IMR-90 (cell line): ENCODE measurements around the gene JMJD6. TPM values are rescaled to one million over a fixed set of nuclear protein-coding genes. Genes with fewer than 3 reads are reported as not detected.

ENCODE experiments used
- ATAC-seq: fragments of 200-7000 bp; cut with Tn5 transposase; 2 replicates; pipeline ENCODE4 v1.9.1; 2020; ENCODE audit warnings: low read depth, mild to moderate bottlenecking, moderate library complexity
- BruUV-seq: library from RNA; stranded (reverse); fragments of 400-500 nt; replicated peaks from 2 replicates; lab custom pipeline; 2021; lab: Mats Ljungman, UMichigan
- CTCF ChIA-PET: fragments of 300-600 bp; formaldehyde crosslinking; extraction: SDS; loops from one replicate; lab custom pipeline; 2021; ENCODE audit warnings: antibody characterized with exemption; lab: Yijun Ruan, JAX
- POLR2A ChIA-PET: fragments of 300-600 bp; sonication (Branson Sonifier 250); formaldehyde crosslinking; loops from one replicate; lab custom pipeline; 2022; ENCODE audit warnings: antibody characterized with exemption; ENCODE audit not compliant: unreplicated experiment; lab: Charles Lee
- DNase-seq: peaks from one replicate; pipeline ENCODE4 v3.0.0; 2013
- H2AFZ ChIP-seq: replicated peaks from 2 replicates; pipeline ENCODE3; 2013; ENCODE audit warnings: low read length, mild to moderate bottlenecking; ENCODE audit not compliant: poor library complexity
- H2AK5ac ChIP-seq: 2 replicates; pipeline ENCODE4 v1.6.1; 2013; ENCODE audit warnings: low read depth, low read length, inconsistent platforms
- H2AK9ac ChIP-seq: replicated peaks from 2 replicates; pipeline ENCODE3; 2013; ENCODE audit warnings: mild to moderate bottlenecking, low read depth, low read length, moderate library complexity; ENCODE audit not compliant: poor library complexity
- H2BK120ac ChIP-seq: 2 replicates; pipeline ENCODE4 v1.6.1; 2013; ENCODE audit warnings: low read depth, low read length, inconsistent platforms
- H2BK15ac ChIP-seq: 3 replicates; pipeline ENCODE4 v1.6.1; 2013; ENCODE audit warnings: low read depth, low read length, inconsistent platforms
- H2BK20ac ChIP-seq: 2 replicates; pipeline ENCODE4 v1.6.1; 2013; ENCODE audit warnings: low read depth, mild to moderate bottlenecking, inconsistent platforms, low read length, moderate library complexity
- H2BK5ac ChIP-seq: 2 replicates; pipeline ENCODE4 v1.6.1; 2013; ENCODE audit warnings: mild to moderate bottlenecking, low read depth, low read length, inconsistent platforms; ENCODE audit not compliant: poor library complexity, severe bottlenecking
- H3K14ac ChIP-seq: replicated peaks from 2 replicates; pipeline ENCODE4 v1.6.1; 2013; ENCODE audit warnings: low read depth, low read length, inconsistent platforms
- H3K18ac ChIP-seq: 2 replicates; pipeline ENCODE4 v1.6.1; 2013; ENCODE audit warnings: low read depth, low read length, control low read depth
- H3K23ac ChIP-seq: 2 replicates; pipeline ENCODE4 v1.6.1; 2013; ENCODE audit warnings: low read depth, low read length, inconsistent platforms
- H3K27ac ChIP-seq: 2 replicates; pipeline ENCODE4 v1.5.1; 2013; ENCODE audit warnings: mild to moderate bottlenecking, control low read depth, low read length; ENCODE audit not compliant: insufficient read depth
- H3K27me3 ChIP-seq: 2 replicates; pipeline ENCODE4 v1.6.1; 2013; ENCODE audit warnings: low read length; ENCODE audit not compliant: control insufficient read depth, insufficient read depth
- H3K36me3 ChIP-seq: 2 replicates; pipeline ENCODE4 v1.6.1; 2013; ENCODE audit warnings: low read length, mixed read lengths; ENCODE audit not compliant: control insufficient read depth, insufficient read depth
- H3K4ac ChIP-seq: 2 replicates; pipeline ENCODE4 v1.6.1; 2013; ENCODE audit warnings: low read depth, low read length, inconsistent platforms
- H3K4me1 ChIP-seq: 2 replicates; pipeline ENCODE4 v1.6.1; 2013; ENCODE audit warnings: low read length, mixed read lengths; ENCODE audit not compliant: control insufficient read depth, insufficient read depth
- H3K4me2 ChIP-seq: 2 replicates; pipeline ENCODE4 v1.6.1; 2013; ENCODE audit warnings: low read depth, mild to moderate bottlenecking, control low read depth, low read length, moderate library complexity
- H3K4me3 ChIP-seq: 2 replicates; pipeline ENCODE4 v1.5.1; 2013; ENCODE audit warnings: low read depth, mild to moderate bottlenecking, control low read depth, low read length, moderate library complexity; ENCODE audit not compliant: insufficient read depth
- H3K56ac ChIP-seq: 2 replicates; pipeline ENCODE4 v1.6.1; 2013; ENCODE audit warnings: low read length, inconsistent platforms; ENCODE audit not compliant: insufficient read depth; ENCODE audit errors: extremely low read depth
- H3K79me1 ChIP-seq, 2 experiments: 2 replicates each; pipeline ENCODE4 v1.6.1; 2013; ENCODE audit warnings: low read length in 2 of 2, inconsistent platforms in 1 of 2, low read depth in 1 of 2
- H3K9ac ChIP-seq: 2 replicates; pipeline ENCODE4 v1.6.1; 2013; ENCODE audit warnings: low read depth, low read length, control low read depth
- H3K9me1 ChIP-seq: 2 replicates; pipeline ENCODE4 v1.6.1; 2013; ENCODE audit warnings: low read length, inconsistent platforms; ENCODE audit not compliant: insufficient read depth
- H3K9me3 ChIP-seq: 2 replicates; pipeline ENCODE4 v1.6.1; 2013; ENCODE audit warnings: low read length; ENCODE audit not compliant: control insufficient read depth, insufficient read depth
- H4K20me1 ChIP-seq: 2 replicates; pipeline ENCODE4 v1.6.1; 2013; ENCODE audit warnings: low read length, inconsistent platforms; ENCODE audit not compliant: insufficient read depth
- H4K5ac ChIP-seq: 2 replicates; pipeline ENCODE4 v1.6.1; 2013; ENCODE audit warnings: mild to moderate bottlenecking, low read depth, low read length, control low read depth
- H4K8ac ChIP-seq, 2 experiments: 2 replicates each; pipeline ENCODE4 v1.6.1; 2013; ENCODE audit warnings: low read depth in 2 of 2, low read length in 2 of 2, control low read depth in 1 of 2, inconsistent platforms in 1 of 2
- H4K91ac ChIP-seq: 2 replicates; pipeline ENCODE4 v1.6.1; 2013; ENCODE audit warnings: low read depth, low read length, inconsistent platforms; ENCODE audit not compliant: insufficient read depth
- BHLHE40 ChIP-seq: fragments of 150-350 bp; IDR thresholded peaks from 2 replicates; pipeline ENCODE4 v1.6.1; 2016; ENCODE audit warnings: mild to moderate bottlenecking, low read depth, low read length
- CEBPB ChIP-seq: IDR thresholded peaks from 2 replicates; pipeline ENCODE4 v1.6.1; 2012; ENCODE audit warnings: low read depth, low read length, improper control_type of control experiment
- CTCF ChIP-seq: conservative IDR thresholded peaks from 2 replicates; pipeline ENCODE4 v1.5.1; 2012; ENCODE audit warnings: mild to moderate bottlenecking, low read depth, low read length, improper control_type of control experiment
- ELK1 ChIP-seq: fragments of 150-350 bp; IDR thresholded peaks from 2 replicates; pipeline ENCODE4 v1.6.1; 2016; ENCODE audit warnings: low read depth, mild to moderate bottlenecking, low read length, moderate library complexity, borderline replicate concordance
- FOS ChIP-seq: fragments of 150-350 bp; IDR thresholded peaks from 2 replicates; pipeline ENCODE4 v1.6.1; 2016; ENCODE audit warnings: low read depth, low read length
- MAFK ChIP-seq: IDR thresholded peaks from 2 replicates; pipeline ENCODE4 v1.6.1; 2012; ENCODE audit warnings: low read depth, low read length, improper control_type of control experiment
- POLR2A ChIP-seq: IDR thresholded peaks from 2 replicates; pipeline ENCODE4 v1.6.1; 2012; ENCODE audit warnings: mild to moderate bottlenecking, low read depth, low read length
- RAD21 ChIP-seq: IDR thresholded peaks from 2 replicates; pipeline ENCODE4 v1.6.1; 2012; ENCODE audit warnings: low read length, improper control_type of control experiment
- RFX5 ChIP-seq: IDR thresholded peaks from 2 replicates; pipeline ENCODE4 v1.8.0; 2012; ENCODE audit warnings: low read depth, mild to moderate bottlenecking, low read length, moderate library complexity
- SMC3 ChIP-seq: fragments of 150-350 bp; IDR thresholded peaks from 2 replicates; pipeline ENCODE4 v1.6.1; 2016; ENCODE audit warnings: low read depth, mild to moderate bottlenecking, antibody characterized with exemption, low read length, moderate library complexity
- USF2 ChIP-seq: fragments of 150-350 bp; IDR thresholded peaks from 2 replicates; pipeline ENCODE4 v1.6.1; 2017; ENCODE audit warnings: mild to moderate bottlenecking, antibody characterized with exemption, low read length, low read depth
- WGBS, 2 experiments: methylation state at CpG; one replicate each; pipeline versions ENCODE4 v1.1.5 to v1.1.7; 2013; ENCODE audit warnings: missing lambda C conversion rate in 2 of 2; ENCODE audit not compliant: insufficient read length in 1 of 2; ENCODE audit errors: extremely low coverage in 2 of 2; 5-methylcytosine and 5-hydroxymethylcytosine counted together
- dilution Hi-C: fragments of 300-500 bp; cut with HindIII; formaldehyde crosslinking; loops from one replicate; pipeline ENCODE4 v1.14.3; 2018; ENCODE audit warnings: low sequenced_read_pairs; ENCODE audit not compliant: unreplicated experiment
- in situ Hi-C: fragments of 300-500 bp; cut with MboI; formaldehyde crosslinking; loops from 3 replicates; pipeline ENCODE4 v1.14.3; 2019; ENCODE audit warnings: low sequenced_read_pairs, inconsistent platforms, mixed read lengths
- intact Hi-C: fragments of 100-400 bp; cut with micrococcal nuclease; formaldehyde crosslinking; loops from 2 replicates; pipeline ENCODE4 v1.10.0; 2022
- polyA plus RNA-seq, 3 experiments: library from polyadenylated mRNA; depleted of rRNA; stranded (reverse); fragments of >200 nt; gene quantifications; 2 replicates each; pipeline ENCODE4 v1.2.3, GENCODE V29; 2012; ENCODE audit warnings: low replicate concordance in 1 of 3
- total RNA-seq: library from RNA; depleted of rRNA; stranded (reverse); fragments of >200 nt; gene quantifications from 2 replicates; pipeline ENCODE4 v1.2.3, GENCODE V29; 2012

The JMJD6 gene
- total and polyA plus RNA-seq, 2 of the 4 experiments (the other 2 are of a cell fraction), result 24.4 to 33.7 TPM

- no peak for TF ChIP-seq ELK1
Observed at GRCh38 chr17:76681222-76682137, 44.9 kb downstream of the JMJD6 start (continued).

- dilution Hi-C loops, result no loop called here
- no TSS peak for BruUV-seq
- Histone ChIP-seq H2AK5ac (no peak overlapping the region), H2BK15ac (no peak overlapping the region), H3K27ac (no peak overlapping the region), H2AK9ac (no peak overlapping the region), H3K23ac (no peak overlapping the region), H3K56ac (no peak overlapping the region), H4K8ac (no peak overlapping the region), H4K5ac (no peak overlapping the region), H3K4me2 (no peak overlapping the region), H3K36me3 (peaks cover 57% of the 10 kb centered on the region), H2BK20ac (no peak overlapping the region), H3K9me3 (no peaks in the 10 kb centered on the region), H3K4ac (no peak overlapping the region), H3K9me1 (no peaks in the 10 kb centered on the region), H3K79me1 (peaks cover 0 to 44% of the 10 kb centered on the region in 2 experiments; a peak in 3 of 4 replicates), H3K4me3 (no peak overlapping the region), H3K14ac (no peak overlapping the region), H4K20me1 (peaks cover 27% of the 10 kb centered on the region), H2BK120ac (no peak overlapping the region), H3K18ac (no peak overlapping the region), H2AFZ (no peak overlapping the region), H3K27me3 (no peaks in the 10 kb centered on the region), H3K4me1 (peaks cover 7% of the 10 kb centered on the region), H4K91ac (no peak overlapping the region), H2BK5ac (no peak overlapping the region), H3K9ac (no peak overlapping the region)
- no CpG with 5 or more reads among the region's 1 CpG for WGBS, 2 experiments
- intact Hi-C loops, result no loop called here
- ATAC-seq, result no peak
- POLR2A ChIA-PET, result interaction anchor here (0.6 kb wide), 1 partner anchor 8 kb away, joined by 7 read pairs; no protein-coding TSS in a partner anchor
- no peak for DNase-seq
- CTCF ChIA-PET, result no interaction called here
- in situ Hi-C loops, result no loop called here
- TF ChIP-seq CEBPB, result no peak
- TF ChIP-seq SMC3, result no peak
- no peak for TF ChIP-seq BHLHE40
- no peak for TF ChIP-seq CTCF
- no peak for TF ChIP-seq RFX5
- no peak for TF ChIP-seq MAFK
- TF ChIP-seq USF2, result no peak
- TF ChIP-seq FOS, result no peak
- TF ChIP-seq RAD21, result no peak
- no peak for TF ChIP-seq POLR2A
Observed at GRCh38 chr17:76679239-76679638, 47.2 kb downstream of the JMJD6 start.
